Stimulated activated CD8-positive, alpha-beta memory T cell treated with anti-CD3 and anti-CD28 coated beads, Interleukin-7, amount 100 ng/mL, for 48 hours (primary cell): ENCODE data around the gene LAMA1.
A peak's percentile ranks its signal among the peaks of the same experiment; 100 is the strongest.

Experiments
- DNase-seq, 2 donors: peaks; one replicate each; pipeline ENCODE4 v3.0.0-alpha.2; 2020; ENCODE audit warnings: low read depth in 1 of 2; ENCODE audit errors: extremely low read depth in 1 of 2

LAMA1 gene

GRCh38 chr18:6920099-6920955, 197.3 kb downstream of the LAMA1 start:
- DNase-seq: peak in 1 of 2 donors; percentile 1

- DNase-seq: no peak
Observed at GRCh38 chr18:6917072-6917471, 200.5 kb downstream of the LAMA1 start.

GRCh38 chr18:6901286-6901926, 216.2 kb downstream of the LAMA1 start:
- DNase-seq: no peak

- no peak for DNase-seq
Observed at GRCh38 chr18:6891788-6892187, 225.8 kb downstream of the LAMA1 start.
